Measurements from ENCODE around the gene TRIM14. TPM values are rescaled to one million over a fixed set of nuclear protein-coding genes. Genes with fewer than 3 reads are reported as not detected.

TRIM14 gene
- total RNA-seq, 2 experiments from 2014 or later = 23.5 to 23.6 TPM

DNA sequence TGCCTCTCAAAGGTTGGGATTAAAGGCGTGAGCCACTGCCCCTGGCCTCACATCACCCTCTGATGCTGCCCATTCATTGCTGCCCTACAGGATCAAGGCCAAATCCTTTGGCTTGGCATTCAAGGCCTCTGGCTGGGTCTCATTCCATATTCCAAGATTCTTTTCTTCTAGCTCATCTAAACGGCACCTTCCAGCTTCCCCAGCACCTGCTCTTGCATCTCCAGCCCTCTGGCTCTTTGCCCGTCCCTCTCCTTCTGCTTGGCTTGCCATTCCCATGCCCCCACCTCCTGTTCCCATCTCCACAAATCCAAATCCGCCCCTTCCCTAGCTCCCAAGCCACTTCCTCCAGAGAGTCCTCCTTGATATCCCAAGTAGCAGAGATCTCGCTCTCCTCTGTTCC lies 40.3 kb upstream of the TRIM14 start:
- H3K27me3 ChIP-seq (ENCODE audit: control insufficient read depth in 1 of 2, insufficient read depth in 2 of 2, low read length in 2 of 2) = no peaks in the 10 kb centered on the region
- TF ChIP-seq, protein P1, sequence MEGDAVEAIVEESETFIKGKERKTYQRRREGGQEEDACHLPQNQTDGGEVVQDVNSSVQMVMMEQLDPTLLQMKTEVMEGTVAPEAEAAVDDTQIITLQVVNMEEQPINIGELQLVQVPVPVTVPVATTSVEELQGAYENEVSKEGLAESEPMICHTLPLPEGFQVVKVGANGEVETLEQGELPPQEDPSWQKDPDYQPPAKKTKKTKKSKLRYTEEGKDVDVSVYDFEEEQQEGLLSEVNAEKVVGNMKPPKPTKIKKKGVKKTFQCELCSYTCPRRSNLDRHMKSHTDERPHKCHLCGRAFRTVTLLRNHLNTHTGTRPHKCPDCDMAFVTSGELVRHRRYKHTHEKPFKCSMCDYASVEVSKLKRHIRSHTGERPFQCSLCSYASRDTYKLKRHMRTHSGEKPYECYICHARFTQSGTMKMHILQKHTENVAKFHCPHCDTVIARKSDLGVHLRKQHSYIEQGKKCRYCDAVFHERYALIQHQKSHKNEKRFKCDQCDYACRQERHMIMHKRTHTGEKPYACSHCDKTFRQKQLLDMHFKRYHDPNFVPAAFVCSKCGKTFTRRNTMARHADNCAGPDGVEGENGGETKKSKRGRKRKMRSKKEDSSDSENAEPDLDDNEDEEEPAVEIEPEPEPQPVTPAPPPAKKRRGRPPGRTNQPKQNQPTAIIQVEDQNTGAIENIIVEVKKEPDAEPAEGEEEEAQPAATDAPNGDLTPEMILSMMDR (IDR thresholded peaks at IDR 0.05) = no peak
- H3K9me3 ChIP-seq (ENCODE audit: control insufficient read depth in 1 of 2, insufficient read depth in 1 of 2, low read length in 2 of 2) = no peaks in the 10 kb centered on the region
- H3K4me3 Mint-ChIP-seq = no peak overlapping the region
- no peaks in the 10 kb centered on the region for H3K9me3 Mint-ChIP-seq
- H3K4me1 Mint-ChIP-seq (ENCODE audit: low read depth) = peaks cover 32% of the 10 kb centered on the region
- H3K4me1 ChIP-seq (ENCODE audit: insufficient read depth, low read length) = peaks cover 14% of the 10 kb centered on the region
- DNase-seq (no peak), ATAC-seq (ENCODE audit: poor library complexity) (no peak)
- H3K27me3 Mint-ChIP-seq = no peaks in the 10 kb centered on the region
- H3K36me3 ChIP-seq (ENCODE audit: insufficient read depth, low read length) = peaks cover 20% of the 10 kb centered on the region
- no peak overlapping the region for H3K27ac ChIP-seq (ENCODE audit: low read depth in 1 of 2, low read length in 2 of 2)
- peaks cover 23% of the 10 kb centered on the region for H3K36me3 Mint-ChIP-seq (ENCODE audit: low read depth)
- H3K27ac Mint-ChIP-seq = no peak overlapping the region
- no peak overlapping the region for H3K4me3 ChIP-seq (ENCODE audit: low read length)
- ChIA-PET POLR2A (interaction anchor here (1.2 kb wide), 1 partner anchor 38 kb away, joined by 4 read pairs; no protein-coding TSS in a partner anchor), CTCF (no interaction called here)
- intact Hi-C loops (cut with DNase I, micrococcal nuclease) = no loop called here

DNA sequence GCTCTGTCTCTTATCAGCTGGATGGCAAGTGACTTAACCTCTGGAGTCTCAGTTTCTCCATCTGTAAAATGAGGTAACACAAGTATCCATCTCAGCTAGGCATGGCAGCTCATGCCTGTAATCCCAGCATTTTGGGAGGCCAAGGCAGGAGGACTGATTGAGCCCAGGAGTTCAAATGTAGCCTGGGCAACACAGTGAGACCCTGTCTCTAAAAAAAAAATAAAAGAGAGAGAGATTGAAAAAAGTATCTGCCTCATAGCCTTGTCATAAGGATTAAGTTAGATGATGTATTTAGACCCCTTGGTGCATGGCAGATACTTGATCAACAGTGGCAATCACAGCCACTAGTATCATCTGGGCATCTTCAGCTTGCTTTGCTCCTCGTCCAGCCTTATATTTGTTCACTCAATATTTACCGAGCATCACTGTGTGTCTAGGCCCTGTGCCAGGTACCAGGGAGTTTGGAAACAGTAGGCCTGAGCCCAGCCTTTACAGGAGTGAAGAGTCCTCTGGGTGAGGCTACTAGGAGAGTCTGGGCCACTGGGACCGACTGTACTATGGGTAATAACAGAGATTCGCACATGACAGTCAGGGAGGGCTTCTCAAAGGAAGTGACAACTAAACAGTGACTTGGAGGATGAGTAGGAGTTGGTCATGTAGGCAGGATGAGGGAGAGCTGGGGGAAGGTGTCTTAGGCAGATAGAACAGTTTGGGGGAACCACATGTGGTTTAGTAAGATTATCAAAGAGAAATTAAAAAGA lies 39.2 kb upstream of the TRIM14 start:
- H3K36me3 ChIP-seq (ENCODE audit: insufficient read depth, low read length) = peaks cover 20% of the 10 kb centered on the region
- H3K27ac Mint-ChIP-seq = peak overlapping the region; percentile 21
- ATAC-seq (ENCODE audit: poor library complexity) (no peak), DNase-seq (peak in 1 of 14 experiments; percentile 17)
- H3K4me3 Mint-ChIP-seq = no peak overlapping the region
- H3K27me3 ChIP-seq (ENCODE audit: control insufficient read depth in 1 of 2, insufficient read depth in 2 of 2, low read length in 2 of 2) = no peaks in the 10 kb centered on the region
- CTCF ChIA-PET = interaction anchor here (0.7 to 1.0 kb wide), 2 partner anchors 29 to 105 kb away, joined by 3 read pairs; no protein-coding TSS in a partner anchor
- no peak overlapping the region for H3K27ac ChIP-seq (ENCODE audit: low read depth in 1 of 2, low read length in 2 of 2)
- H3K27me3 Mint-ChIP-seq = no peaks in the 10 kb centered on the region
- H3K9me3 ChIP-seq (ENCODE audit: control insufficient read depth in 1 of 2, insufficient read depth in 1 of 2, low read length in 2 of 2) = no peaks in the 10 kb centered on the region
- TF ChIP-seq, protein P1 (IDR thresholded peaks at IDR 0.05) = no peak
- peaks cover 31% of the 10 kb centered on the region for H3K36me3 Mint-ChIP-seq (ENCODE audit: low read depth)
- intact Hi-C loops (cut with DNase I, micrococcal nuclease) = no loop called here
- H3K4me1 Mint-ChIP-seq (ENCODE audit: low read depth) = peaks cover 22% of the 10 kb centered on the region
- no peaks in the 10 kb centered on the region for H3K9me3 Mint-ChIP-seq
- H3K4me3 ChIP-seq (ENCODE audit: low read length) = no peak overlapping the region
- peaks cover 4% of the 10 kb centered on the region for H3K4me1 ChIP-seq (ENCODE audit: insufficient read depth, low read length)
- POLR2A ChIA-PET = interaction anchor here (0.7 to 1.5 kb wide), 3 partner anchors 10 to 98 kb away, joined by 3 to 5 read pairs (median 4); partner anchors contain the start of gene TBC1D2

DNA sequence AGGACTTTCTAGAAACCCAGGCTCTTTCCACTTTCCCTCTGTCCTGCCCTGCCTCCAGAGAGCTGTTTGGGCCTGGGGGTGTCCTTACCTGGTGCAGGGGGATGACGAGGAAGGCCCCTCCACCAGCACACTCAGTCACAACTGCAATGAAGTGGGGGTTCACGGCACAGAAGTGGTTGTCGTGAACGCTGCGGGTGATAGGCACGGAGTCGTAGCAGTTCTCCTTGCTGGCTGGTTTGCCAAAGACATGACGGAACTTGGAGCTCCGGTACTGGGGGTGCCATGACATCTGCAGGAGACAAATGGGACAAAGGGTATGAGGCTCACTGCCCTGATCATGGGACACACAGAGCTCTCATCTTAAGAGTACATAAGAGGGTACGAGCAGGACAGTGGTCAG lies 38.4 kb upstream of the TRIM14 start:
- no peak overlapping the region for H3K4me3 Mint-ChIP-seq
- H3K4me3 ChIP-seq (ENCODE audit: low read length) = no peak overlapping the region
- DNase-seq (no peak), ATAC-seq (ENCODE audit: poor library complexity) (no peak)
- TF ChIP-seq, protein P1 (IDR thresholded peaks at IDR 0.05) = no peak
- H3K9me3 Mint-ChIP-seq = no peaks in the 10 kb centered on the region
- ChIA-PET CTCF (interaction anchor here (1.0 kb wide), 1 partner anchor 106 kb away, joined by 3 read pairs; no protein-coding TSS in a partner anchor), POLR2A (interaction anchor here (0.7 to 1.5 kb wide), 2 partner anchors 11 to 99 kb away, joined by 3 to 5 read pairs; partner anchors contain the start of gene TBC1D2)
- no peaks in the 10 kb centered on the region for H3K27me3 Mint-ChIP-seq
- no peak overlapping the region for H3K27ac ChIP-seq (ENCODE audit: low read depth in 1 of 2, low read length in 2 of 2)
- peaks cover 24% of the 10 kb centered on the region for H3K36me3 ChIP-seq (ENCODE audit: insufficient read depth, low read length)
- H3K27me3 ChIP-seq (ENCODE audit: control insufficient read depth in 1 of 2, insufficient read depth in 2 of 2, low read length in 2 of 2) = no peaks in the 10 kb centered on the region
- intact Hi-C loops (cut with DNase I, micrococcal nuclease) = no loop called here
- peaks cover 4% of the 10 kb centered on the region for H3K4me1 ChIP-seq (ENCODE audit: insufficient read depth, low read length)
- H3K4me1 Mint-ChIP-seq (ENCODE audit: low read depth) = peaks cover 22% of the 10 kb centered on the region
- no peak overlapping the region for H3K27ac Mint-ChIP-seq
- H3K36me3 Mint-ChIP-seq (ENCODE audit: low read depth) = peaks cover 38% of the 10 kb centered on the region
- no peaks in the 10 kb centered on the region for H3K9me3 ChIP-seq (ENCODE audit: control insufficient read depth in 1 of 2, insufficient read depth in 1 of 2, low read length in 2 of 2)

Measured in CD4-positive, alpha-beta T cell (primary cell).